Tracheal epithelial cell (primary cell): ENCODE results near the gene SCN8A. TPM values are rescaled to one million over a fixed set of nuclear protein-coding genes. Genes with fewer than 3 reads are reported as not detected.

ENCODE experiments used
- total RNA-seq: library from RNA; depleted of rRNA; stranded (reverse); fragments of >200 nt; gene quantifications from 2 replicates; pipeline ENCODE4 v1.2.1, GENCODE V29; 2014

SCN8A gene
- total RNA-seq = 0.48 and 0.64 TPM in 2 replicates

DNA sequence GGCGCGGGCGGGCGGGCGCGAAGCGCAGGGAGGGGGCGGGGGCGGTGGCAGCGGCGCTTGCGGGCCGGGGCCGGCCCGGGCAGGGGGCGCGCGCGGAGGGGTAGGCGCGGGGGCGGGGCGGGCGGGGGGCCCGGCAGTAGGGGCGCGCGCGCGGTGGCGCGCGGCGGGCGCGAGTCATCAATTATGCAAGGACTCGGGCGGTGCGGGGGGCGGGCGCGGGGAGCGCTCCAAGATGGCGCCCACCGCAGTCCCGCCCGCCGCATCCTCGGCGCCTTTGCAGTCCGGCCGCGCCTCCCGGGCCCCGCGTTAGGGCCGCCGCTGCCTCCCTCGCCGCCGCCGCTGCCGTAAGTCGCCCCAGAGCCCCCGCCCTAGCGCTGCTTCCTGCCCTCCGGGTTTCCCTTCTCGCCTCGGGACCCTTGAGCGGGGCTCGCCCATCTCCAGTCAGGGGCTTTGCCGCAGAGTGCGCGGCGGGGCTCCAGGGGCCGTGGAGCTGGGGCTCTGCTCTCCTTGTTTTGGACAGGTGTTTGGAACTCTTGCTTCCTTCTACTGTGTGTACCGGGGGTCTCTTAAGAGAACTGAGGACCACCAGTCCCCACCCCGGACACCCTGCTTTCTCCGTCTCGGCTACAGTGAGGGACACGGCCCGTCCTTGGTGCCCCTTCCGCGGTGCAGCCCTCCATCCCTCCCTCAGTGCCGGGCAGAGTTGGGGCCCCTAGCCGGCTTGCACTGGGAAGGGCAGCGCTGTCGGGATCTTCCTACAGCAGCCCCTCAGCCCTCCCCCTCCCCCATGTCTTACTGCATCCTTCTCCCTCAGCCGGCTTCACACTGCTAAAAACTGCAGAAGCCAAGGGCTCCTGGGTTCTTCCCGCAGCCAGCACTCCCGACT is at the start of gene SCN8A:
TSS of gene SCN8A (plus strand) at position 218 of the 886 bp plus-strand sequence. CDS start 71,585 bp downstream, outside the sequence.

DNA sequence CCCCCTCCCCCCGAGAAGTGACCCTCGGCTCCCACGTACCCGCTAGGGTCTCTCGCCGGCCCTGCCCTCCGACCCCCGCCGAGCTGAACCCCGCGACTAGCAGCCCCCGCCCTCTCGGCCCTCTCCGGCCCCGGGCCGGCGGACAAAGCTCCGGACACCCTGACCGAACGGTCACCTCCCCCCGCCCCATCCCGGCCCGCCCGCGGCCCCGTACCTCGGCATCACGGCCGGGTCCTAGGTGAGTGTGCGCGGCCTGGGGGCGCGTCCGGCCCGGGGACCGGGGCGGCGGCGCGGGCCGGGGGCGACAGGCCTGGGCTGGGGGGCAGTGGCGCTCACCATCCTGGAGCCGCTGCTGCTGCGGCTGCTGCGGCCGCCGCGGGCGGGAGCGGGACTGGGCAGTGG is 257.3 kb downstream of the SCN8A start, which contains the start of gene FIGNL2:
TSS of gene FIGNL2 (minus strand) at position 393 of the 402 bp plus-strand sequence. CDS start 26,305 bp downstream, outside the sequence.

Other genes starting within 250 kb of the SCN8A start
- not detected in 2 replicates for gene CELA1, start 244.6 kb upstream of the SCN8A start, total RNA-seq
- gene GALNT6, start 199.8 kb upstream of the SCN8A start, total RNA-seq = 23.7 and 61.9 TPM in 2 replicates
- gene SLC4A8, start 166.4 kb upstream of the SCN8A start, total RNA-seq = 0.43 and 0.48 TPM in 2 replicates